HepG2 (cell line): Measurements from ENCODE around the gene TTLL6. TPM values are rescaled to one million over a fixed set of nuclear protein-coding genes. Genes with fewer than 3 reads are reported as not detected.

Source experiments
- GMEB1 ChIP-seq: sonication (generic); formaldehyde crosslinking; IDR thresholded peaks from 2 replicates; pipeline ENCODE4 v1.5.1; 2020; ENCODE audit warnings: missing genetic modification reagents, mild to moderate bottlenecking, borderline replicate concordance
- HNF1A ChIP-seq, 2 experiments: sonication (generic) in 1 of 2; formaldehyde crosslinking in 1 of 2; IDR thresholded peaks; 2 replicates each; pipeline versions ENCODE4 v1.4.0 to v1.6.1; 2016 to 2020; ENCODE audit warnings: borderline replicate concordance in 1 of 2, low read depth in 1 of 2, mild to moderate bottlenecking in 1 of 2, missing genetic modification reagents in 1 of 2
- MIXL1 ChIP-seq: IDR thresholded peaks from 2 replicates; pipeline ENCODE4 v1.6.1; 2016
- NAIF1 ChIP-seq: sonication (generic); formaldehyde crosslinking; IDR thresholded peaks from 2 replicates; pipeline ENCODE4 v1.5.0; 2020; ENCODE audit warnings: mild to moderate bottlenecking, missing genetic modification reagents, borderline replicate concordance
- SNAPC2 ChIP-seq: sonication (generic); formaldehyde crosslinking; IDR thresholded peaks from 2 replicates; pipeline ENCODE4 v1.8.1; 2022; ENCODE audit warnings: mild to moderate bottlenecking, missing genetic modification reagents
- WIZ ChIP-seq: sonication (generic); formaldehyde crosslinking; IDR thresholded peaks from 2 replicates; pipeline ENCODE4 v1.5.1; 2020; ENCODE audit warnings: mild to moderate bottlenecking, missing genetic modification reagents
- ZBTB33 ChIP-seq: sonication (generic); formaldehyde crosslinking; IDR thresholded peaks from 2 replicates; pipeline ENCODE4 v1.4.0; 2020; ENCODE audit warnings: missing genetic modification reagents
- ZNF276 ChIP-seq: sonication (generic); formaldehyde crosslinking; IDR thresholded peaks from 2 replicates; pipeline ENCODE4 v1.4.0; 2020; ENCODE audit warnings: mild to moderate bottlenecking, low read depth, missing genetic modification reagents
- ZNF317 ChIP-seq: sonication (generic); formaldehyde crosslinking; IDR thresholded peaks from 2 replicates; pipeline ENCODE4 v1.5.0; 2020; ENCODE audit warnings: mild to moderate bottlenecking, missing genetic modification reagents
- ZNF331 ChIP-seq: sonication (generic); formaldehyde crosslinking; IDR thresholded peaks from 2 replicates; pipeline ENCODE4 v1.4.0; 2020; ENCODE audit warnings: missing genetic modification reagents
- ZNF503 ChIP-seq: sonication (generic); formaldehyde crosslinking; IDR thresholded peaks from 2 replicates; pipeline ENCODE4 v1.4.0; 2020; ENCODE audit warnings: missing genetic modification reagents
- ZNF513 ChIP-seq: sonication (generic); formaldehyde crosslinking; conservative IDR thresholded peaks from 2 replicates; pipeline ENCODE4 v1.5.0; 2020; ENCODE audit warnings: missing genetic modification reagents
- polyA plus RNA-seq, 8 experiments: library from polyadenylated mRNA; depleted of rRNA in 3 of 8; stranded (reverse) in 7 of 8; unstranded in 1 of 8; fragments of >200 nt; fragmentation: Illumina TruSeq in 4 of 8; extraction: Trizol in 4 of 8; gene quantifications; 2 replicates each; pipeline versions ENCODE4 v1.2.1 to v1.2.3, GENCODE V29; 2011 to 2016; ENCODE audit warnings: low read depth in 4 of 8, missing spikeins in 1 of 8, mixed read lengths in 1 of 8; ENCODE audit not compliant: insufficient read depth in 1 of 8
- total RNA-seq, 5 experiments: library from RNA; depleted of rRNA; stranded (reverse); fragments of >200 nt; fragmentation: Illumina TruSeq; extraction: Trizol; gene quantifications; 2 replicates each; pipeline ENCODE4 v1.2.3, GENCODE V29; 2016; ENCODE audit warnings: low read depth in 1 of 5

The TTLL6 gene
- total and polyA plus RNA-seq, 2 of the 13 experiments (the other 11 are each of a cell fraction or from before 2014, with no cell fraction given): 0.04 to 0.08 TPM

GRCh38 chr17:48830840-48831548 lies 14.0 kb upstream of the TTLL6 start, which contains the start of gene CALCOCO2 (continued):
- peak; percentile 18; the same call in 1 of the 2 replicates for TF ChIP-seq ZNF331 (CRISPR knock-in tag)
- TF ChIP-seq NAIF1: no peak
- no peak for TF ChIP-seq HNF1A (IDR thresholded peaks at IDR 0.05; ENCODE audit: low read depth)
- peak; percentile 58; the same call in 1 of the 2 replicates for TF ChIP-seq HNF1A (CRISPR knock-in tag; IDR thresholded peaks at IDR 0.05; ENCODE audit: borderline replicate concordance)
- TF ChIP-seq MIXL1 (CRISPR knock-in tag): no peak
- TF ChIP-seq WIZ (CRISPR knock-in tag): 0 out of 2 replicates have a peak, but pooled peaks have one; percentile 5
- peak; percentile 72; the same call in 1 of the 2 replicates for TF ChIP-seq ZNF317 (CRISPR knock-in tag)
- no peak; the same call in 1 of the 2 replicates for TF ChIP-seq SNAPC2 (CRISPR knock-in tag)
- 0 out of 2 replicates have a peak, but pooled peaks have one; percentile 5 for TF ChIP-seq ZBTB33 (CRISPR knock-in tag)
- peak; percentile 93 for TF ChIP-seq GMEB1 (CRISPR knock-in tag)
- TF ChIP-seq ZNF513 (CRISPR knock-in tag): no peak
- no peak for TF ChIP-seq ZNF503 (CRISPR knock-in tag)
- peak; percentile 94; the same call in 1 of the 2 replicates for TF ChIP-seq ZNF276 (CRISPR knock-in tag)
